Progenitor cell of endocrine pancreas (in vitro differentiated cells): Measurements from ENCODE around the gene KCNK2. TPM values are rescaled to one million over a fixed set of nuclear protein-coding genes. Genes with fewer than 3 reads are reported as not detected.

ENCODE experiments used
- DNase-seq: peaks from one replicate; pipeline ENCODE4 v3.0.0; 2021; ENCODE audit warnings: low spot score; ENCODE audit not compliant: unreplicated experiment
- H3K27ac Mint-ChIP-seq: 2 replicates; pipeline ENCODE4 v1.8.0; 2021; ENCODE audit warnings: mild to moderate bottlenecking, moderate library complexity, mixed read lengths
- H3K27me3 Mint-ChIP-seq: 2 replicates; pipeline ENCODE4 v1.8.0; 2021; ENCODE audit warnings: mixed read lengths
- H3K36me3 Mint-ChIP-seq: 2 replicates; pipeline ENCODE4 v1.8.0; 2022; ENCODE audit warnings: mixed read lengths; ENCODE audit not compliant: insufficient read depth
- H3K4me1 Mint-ChIP-seq: 2 replicates; pipeline ENCODE4 v1.8.0; 2021; ENCODE audit warnings: low read depth, mixed read lengths
- H3K4me3 Mint-ChIP-seq: 2 replicates; pipeline ENCODE4 v1.8.0; 2021; ENCODE audit warnings: low read depth, mild to moderate bottlenecking, moderate library complexity, mixed read lengths
- H3K9me3 Mint-ChIP-seq: 2 replicates; pipeline ENCODE4 v1.8.0; 2021; ENCODE audit warnings: low read depth, mixed read lengths
- CTCF ChIP-seq: fragments of 200-600 bp; sonication (generic); IDR thresholded peaks from one replicate; pipeline ENCODE4 v1.5.0; 2021; ENCODE audit warnings: antibody characterized with exemption, mild to moderate bottlenecking; ENCODE audit not compliant: unreplicated experiment
- total RNA-seq: library from RNA; stranded (reverse); gene quantifications from 2 replicates; pipeline ENCODE4 v1.2.1, GENCODE V29; 2021

KCNK2 gene
- total RNA-seq, 1 donor from 2014 or later: 0.60 TPM

GRCh38 chr1:215198021-215198420, 115.5 kb downstream of the KCNK2 start:
- no peak for DNase-seq
- Mint-ChIP-seq H3K36me3 (no peaks in the 10 kb centered on the region), H3K27ac (no peak overlapping the region), H3K4me1 (no peaks in the 10 kb centered on the region), H3K4me3 (no peak overlapping the region), H3K27me3 (no peaks in the 10 kb centered on the region), H3K9me3 (no peaks in the 10 kb centered on the region)
- no peak for TF ChIP-seq CTCF

- Mint-ChIP-seq H3K9me3 (no peaks in the 10 kb centered on the region), H3K27me3 (no peaks in the 10 kb centered on the region), H3K27ac (no peak overlapping the region), H3K36me3 (no peaks in the 10 kb centered on the region), H3K4me3 (no peak overlapping the region), H3K4me1 (no peaks in the 10 kb centered on the region)
- DNase-seq: no peak
- TF ChIP-seq CTCF: no peak
These were observed 117.6 kb downstream of the KCNK2 start for GRCh38 chr1:215200121-215200520.

- no peaks in the 10 kb centered on the region for H3K9me3 Mint-ChIP-seq
- no peak for DNase-seq
- no peaks in the 10 kb centered on the region for H3K4me1 Mint-ChIP-seq
- no peak overlapping the region for H3K4me3 Mint-ChIP-seq
- no peak for TF ChIP-seq CTCF
- H3K27me3 Mint-ChIP-seq: no peaks in the 10 kb centered on the region
- H3K27ac Mint-ChIP-seq: no peak overlapping the region
- H3K36me3 Mint-ChIP-seq: no peaks in the 10 kb centered on the region
These were observed 118.7 kb downstream of the KCNK2 start for GRCh38 chr1:215201283-215201682.

DNA sequence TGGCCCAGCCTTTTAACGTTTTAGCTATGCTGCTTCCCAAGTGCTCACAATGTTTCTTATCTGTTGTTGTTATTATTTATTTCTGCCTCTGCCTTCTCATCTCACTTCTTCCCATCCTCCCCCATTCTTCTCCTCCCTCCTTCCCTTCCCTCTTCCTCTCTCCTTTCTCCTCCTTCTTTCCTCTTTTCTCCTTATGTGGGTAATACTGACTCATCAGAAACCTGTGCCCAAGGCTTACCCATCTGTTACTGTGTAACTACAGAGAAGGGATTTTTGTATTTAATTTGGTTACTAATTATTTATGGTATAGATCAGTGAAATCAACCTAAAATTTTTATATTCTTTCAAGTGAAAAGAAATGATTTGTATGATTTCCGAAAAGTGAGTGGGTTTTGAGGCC, 120.3 kb downstream of the KCNK2 start:
- H3K9me3 Mint-ChIP-seq: no peaks in the 10 kb centered on the region
- no peak for DNase-seq
- H3K36me3 Mint-ChIP-seq: no peaks in the 10 kb centered on the region
- H3K4me3 Mint-ChIP-seq: no peak overlapping the region
- no peak for TF ChIP-seq CTCF
- no peak overlapping the region for H3K27ac Mint-ChIP-seq
- H3K4me1 Mint-ChIP-seq: no peaks in the 10 kb centered on the region
- no peaks in the 10 kb centered on the region for H3K27me3 Mint-ChIP-seq

GRCh38 chr1:215210167-215210566, 127.6 kb downstream of the KCNK2 start:
- no peaks in the 10 kb centered on the region for H3K36me3 Mint-ChIP-seq
- no peak overlapping the region for H3K4me3 Mint-ChIP-seq
- H3K4me1 Mint-ChIP-seq: no peaks in the 10 kb centered on the region

More at GRCh38 chr1:215210167-215210566, 127.6 kb downstream of the KCNK2 start:
- Mint-ChIP-seq H3K27ac (no peak overlapping the region), H3K27me3 (no peaks in the 10 kb centered on the region), H3K9me3 (peaks cover 5% of the 10 kb centered on the region)
- no peak for TF ChIP-seq CTCF
- DNase-seq: no peak
